ENCODE data around the gene P4HA3.

Gene P4HA3

GRCh38 chr11:74262725-74263124 lies 48.7 kb downstream of the P4HA3 start:
- Histone ChIP-seq H3K27ac (ENCODE audit: low read length) (no peak overlapping the region), H2AFZ (ENCODE audit: low read depth, low read length) (no peak overlapping the region), H4K20me1 (ENCODE audit: insufficient read depth, low read length) (no peaks in the 10 kb centered on the region), H3K9ac (ENCODE audit: low read length) (no peak overlapping the region), H3K27me3 (ENCODE audit: low read depth, low read length) (0 out of 2 replicates have a peak, but pooled peaks cover 8% of the 10 kb centered on the region), H3K79me2 (ENCODE audit: low read length) (no peaks in the 10 kb centered on the region), H3K4me1 (ENCODE audit: low read length) (no peaks in the 10 kb centered on the region), H3K4me3 (ENCODE audit: low read length) (no peak overlapping the region), H3K9me3 (ENCODE audit: insufficient read depth, low read length) (0 out of 2 replicates have a peak, but pooled peaks cover 3% of the 10 kb centered on the region), H3K4me2 (ENCODE audit: low read length) (no peak overlapping the region), H3K36me3 (replicated peaks; ENCODE audit: low read depth, low read length) (no peaks in the 10 kb centered on the region)
- TF ChIP-seq CTCF (IDR thresholded peaks at IDR 0.05; ENCODE audit: low read depth, low read length) (no peak), EZH2phosphoT487 (IDR thresholded peaks at IDR 0.05; ENCODE audit: low read depth) (no peak)

GRCh38 chr11:74257959-74258553 lies 53.4 kb downstream of the P4HA3 start:
- Histone ChIP-seq H3K27ac (ENCODE audit: low read length) (no peak overlapping the region), H2AFZ (ENCODE audit: low read depth, low read length) (no peak overlapping the region), H3K27me3 (ENCODE audit: low read depth, low read length) (0 out of 2 replicates have a peak, but pooled peaks cover 7% of the 10 kb centered on the region), H3K9me3 (ENCODE audit: insufficient read depth, low read length) (0 out of 2 replicates have a peak, but pooled peaks cover 3% of the 10 kb centered on the region), H3K79me2 (ENCODE audit: low read length) (no peaks in the 10 kb centered on the region), H3K4me3 (ENCODE audit: low read length) (no peak overlapping the region), H4K20me1 (ENCODE audit: insufficient read depth, low read length) (no peaks in the 10 kb centered on the region), H3K4me2 (ENCODE audit: low read length) (no peak overlapping the region), H3K9ac (ENCODE audit: low read length) (no peak overlapping the region), H3K4me1 (ENCODE audit: low read length) (no peaks in the 10 kb centered on the region), H3K36me3 (replicated peaks; ENCODE audit: low read depth, low read length) (peaks cover 19% of the 10 kb centered on the region)
- TF ChIP-seq CTCF (IDR thresholded peaks at IDR 0.05; ENCODE audit: low read depth, low read length) (no peak), EZH2phosphoT487 (IDR thresholded peaks at IDR 0.05; ENCODE audit: low read depth) (no peak)

- H3K36me3 ChIP-seq (replicated peaks; ENCODE audit: low read depth, low read length), result peaks cover 19% of the 10 kb centered on the region
- H3K4me2 ChIP-seq (ENCODE audit: low read length), result no peak overlapping the region
- no peak overlapping the region for H2AFZ ChIP-seq (ENCODE audit: low read depth, low read length)
- no peak overlapping the region for H3K9ac ChIP-seq (ENCODE audit: low read length)
- H3K9me3 ChIP-seq (ENCODE audit: insufficient read depth, low read length), result 0 out of 2 replicates have a peak, but pooled peaks cover 3% of the 10 kb centered on the region
- H3K27ac ChIP-seq (ENCODE audit: low read length), result no peak overlapping the region
- no peaks in the 10 kb centered on the region for H3K27me3 ChIP-seq (ENCODE audit: low read depth, low read length)
- H3K79me2 ChIP-seq (ENCODE audit: low read length), result no peaks in the 10 kb centered on the region
- no peak for TF ChIP-seq CTCF (IDR thresholded peaks at IDR 0.05; ENCODE audit: low read depth, low read length)
- H4K20me1 ChIP-seq (ENCODE audit: insufficient read depth, low read length), result no peaks in the 10 kb centered on the region
- H3K4me3 ChIP-seq (ENCODE audit: low read length), result no peak overlapping the region
- H3K4me1 ChIP-seq (ENCODE audit: low read length), result no peaks in the 10 kb centered on the region
Observed at GRCh38 chr11:74256378-74257133, 54.9 kb downstream of the P4HA3 start.

- peaks cover 19% of the 10 kb centered on the region for H3K36me3 ChIP-seq (replicated peaks; ENCODE audit: low read depth, low read length)
- 0 out of 2 replicates have a peak, but pooled peaks cover 1% of the 10 kb centered on the region for H3K9me3 ChIP-seq (ENCODE audit: insufficient read depth, low read length)
- no peaks in the 10 kb centered on the region for H3K79me2 ChIP-seq (ENCODE audit: low read length)
- no peak overlapping the region for H2AFZ ChIP-seq (ENCODE audit: low read depth, low read length)
- no peaks in the 10 kb centered on the region for H3K4me1 ChIP-seq (ENCODE audit: low read length)
- TF ChIP-seq CTCF (IDR thresholded peaks at IDR 0.05; ENCODE audit: low read depth, low read length) (peak; percentile 97), EZH2phosphoT487 (IDR thresholded peaks at IDR 0.05; ENCODE audit: low read depth) (no peak)
- H4K20me1 ChIP-seq (ENCODE audit: insufficient read depth, low read length), result no peaks in the 10 kb centered on the region
- H3K4me3 ChIP-seq (ENCODE audit: low read length), result no peak overlapping the region
- H3K4me2 ChIP-seq (ENCODE audit: low read length), result no peak overlapping the region
- no peak overlapping the region for H3K27ac ChIP-seq (ENCODE audit: low read length)
- H3K9ac ChIP-seq (ENCODE audit: low read length), result no peak overlapping the region
- no peaks in the 10 kb centered on the region for H3K27me3 ChIP-seq (ENCODE audit: low read depth, low read length)
Observed at GRCh38 chr11:74255741-74256375, 55.6 kb downstream of the P4HA3 start.

Measured in OCI-LY3 (cell line).